MM.1S (cell line): Measurements from ENCODE around the gene MKNK1.

Experiments
- DNase-seq: peaks from one replicate; pipeline ENCODE4 v3.0.0-alpha.2; 2015
- H2AFZ ChIP-seq: fragments of 300-600 bp; sonication (generic); 2 replicates; pipeline ENCODE4 v1.6.0; 2016; ENCODE audit warnings: antibody characterized with exemption, low read length
- H3F3A ChIP-seq: fragments of 300-600 bp; sonication (generic); 2 replicates; pipeline ENCODE4 v1.6.1; 2016; ENCODE audit warnings: mild to moderate bottlenecking, antibody characterized with exemption, low read length, moderate library complexity, mixed read lengths; ENCODE audit not compliant: insufficient read depth
- H3K27ac ChIP-seq: fragments of 300-600 bp; sonication (generic); 2 replicates; pipeline ENCODE4 v1.5.1; 2016; ENCODE audit warnings: mild to moderate bottlenecking, low read length
- H3K27me3 ChIP-seq: fragments of 300-600 bp; sonication (generic); replicated peaks from 2 replicates; pipeline ENCODE4 v1.6.0; 2016; ENCODE audit warnings: low read length; ENCODE audit not compliant: insufficient read depth
- H3K36me3 ChIP-seq: fragments of 300-600 bp; sonication (generic); replicated peaks from 2 replicates; pipeline ENCODE4 v1.6.1; 2016; ENCODE audit warnings: mild to moderate bottlenecking, low read length, mixed read lengths; ENCODE audit not compliant: insufficient read depth
- H3K4me1 ChIP-seq: fragments of 300-600 bp; sonication (generic); 2 replicates; pipeline ENCODE4 v1.6.1; 2016; ENCODE audit warnings: low read length, mixed read lengths
- H3K4me2 ChIP-seq: fragments of 300-600 bp; sonication (generic); 2 replicates; pipeline ENCODE4 v1.6.0; 2016; ENCODE audit warnings: low read depth, low read length
- H3K4me3 ChIP-seq: fragments of 300-600 bp; sonication (generic); 2 replicates; pipeline ENCODE4 v1.5.1; 2016; ENCODE audit warnings: low read length, mixed read lengths
- H3K79me2 ChIP-seq: fragments of 300-600 bp; sonication (generic); 2 replicates; pipeline ENCODE4 v1.6.1; 2016; ENCODE audit warnings: mixed run types, low read length, mixed read lengths
- H3K9ac ChIP-seq: fragments of 300-600 bp; sonication (generic); 2 replicates; pipeline ENCODE4 v1.6.1; 2016; ENCODE audit warnings: low read length, mixed read lengths
- H3K9me2 ChIP-seq: fragments of 300-600 bp; sonication (generic); replicated peaks from 2 replicates; pipeline ENCODE4 v1.6.1; 2016; ENCODE audit warnings: mild to moderate bottlenecking, low read length, mixed read lengths; ENCODE audit not compliant: insufficient read depth
- H3K9me3 ChIP-seq: fragments of 300-600 bp; sonication (generic); replicated peaks from 2 replicates; pipeline ENCODE4 v1.6.1; 2016; ENCODE audit warnings: mild to moderate bottlenecking, low read length, mixed read lengths; ENCODE audit not compliant: insufficient read depth
- H4K20me1 ChIP-seq: fragments of 300-600 bp; sonication (generic); 2 replicates; pipeline ENCODE4 v1.6.1; 2016; ENCODE audit warnings: mild to moderate bottlenecking, low read length, moderate library complexity, mixed read lengths; ENCODE audit not compliant: insufficient read depth
- CTCF ChIP-seq: fragments of 300-600 bp; sonication (generic); IDR thresholded peaks from 2 replicates; pipeline ENCODE4 v1.5.1; 2016; ENCODE audit warnings: antibody characterized with exemption, low read length, mixed read lengths
- EZH2 ChIP-seq: fragments of 300-600 bp; sonication (generic); optimal IDR thresholded peaks from 2 replicates; pipeline ENCODE3; 2017; ENCODE audit warnings: low read depth, mild to moderate bottlenecking, antibody characterized with exemption, low read length, mixed read lengths
- EZH2phosphoT487 ChIP-seq: fragments of 300-600 bp; sonication (generic); IDR thresholded peaks from 2 replicates; pipeline ENCODE4 v1.6.1; 2018; ENCODE audit warnings: antibody characterized with exemption, low read length

MKNK1 gene

GRCh38 chr1:46558141-46558963, 45.7 kb downstream of the MKNK1 start:
- no peaks in the 10 kb centered on the region for H3K79me2 ChIP-seq
- no peak overlapping the region for H3K4me2 ChIP-seq
- no peak overlapping the region for H2AFZ ChIP-seq
- no peaks in the 10 kb centered on the region for H4K20me1 ChIP-seq
- no peaks in the 10 kb centered on the region for H3K36me3 ChIP-seq
- no peaks in the 10 kb centered on the region for H3F3A ChIP-seq
- no peak overlapping the region for H3K27ac ChIP-seq
- H3K4me1 ChIP-seq, result no peaks in the 10 kb centered on the region
- H3K27me3 ChIP-seq, result no peaks in the 10 kb centered on the region
- no peak overlapping the region for H3K9ac ChIP-seq
- no peak for DNase-seq
- H3K9me2 ChIP-seq, result no peaks in the 10 kb centered on the region
- H3K4me3 ChIP-seq, result no peak overlapping the region
- no peaks in the 10 kb centered on the region for H3K9me3 ChIP-seq
- no peak for TF ChIP-seq CTCF
- no peak for TF ChIP-seq EZH2
- no peak for TF ChIP-seq EZH2phosphoT487

- no peak overlapping the region for H3K27ac ChIP-seq
- no peak overlapping the region for H3K4me3 ChIP-seq
- H3K79me2 ChIP-seq, result no peaks in the 10 kb centered on the region
- no peaks in the 10 kb centered on the region for H3K9me2 ChIP-seq
- no peak overlapping the region for H3K4me2 ChIP-seq
- no peaks in the 10 kb centered on the region for H3K36me3 ChIP-seq
- no peak overlapping the region for H3K9ac ChIP-seq
- no peaks in the 10 kb centered on the region for H4K20me1 ChIP-seq
- H2AFZ ChIP-seq, result no peak overlapping the region
- DNase-seq, result no peak
- H3F3A ChIP-seq, result no peaks in the 10 kb centered on the region
- TF ChIP-seq CTCF (no peak), EZH2 (no peak), EZH2phosphoT487 (no peak)
- H3K9me3 ChIP-seq, result no peaks in the 10 kb centered on the region
- H3K4me1 ChIP-seq, result no peaks in the 10 kb centered on the region
- H3K27me3 ChIP-seq, result no peaks in the 10 kb centered on the region
These were observed 46.7 kb downstream of the MKNK1 start for GRCh38 chr1:46557403-46557802.

- Histone ChIP-seq H3K9ac (no peak overlapping the region), H3F3A (no peaks in the 10 kb centered on the region), H3K4me2 (no peak overlapping the region), H3K27ac (no peak overlapping the region), H2AFZ (no peak overlapping the region), H4K20me1 (no peaks in the 10 kb centered on the region), H3K9me3 (no peaks in the 10 kb centered on the region), H3K36me3 (no peaks in the 10 kb centered on the region), H3K9me2 (no peaks in the 10 kb centered on the region), H3K4me3 (no peak overlapping the region), H3K79me2 (no peaks in the 10 kb centered on the region), H3K27me3 (no peaks in the 10 kb centered on the region), H3K4me1 (no peaks in the 10 kb centered on the region)
- no peak for TF ChIP-seq EZH2phosphoT487
- TF ChIP-seq CTCF, result no peak
- TF ChIP-seq EZH2, result no peak
- DNase-seq, result no peak
These were observed 47.2 kb downstream of the MKNK1 start for GRCh38 chr1:46556822-46557221.
